HCT116 (cell line): Measurements from ENCODE around the gene GNS. TPM values are rescaled to one million over a fixed set of nuclear protein-coding genes. Genes with fewer than 3 reads are reported as not detected.

Experiments
- ATAC-seq: fragments of 200-7000 bp; cut with Tn5 transposase; 2 replicates; pipeline ENCODE4 v1.9.1; 2020; ENCODE audit warnings: mild to moderate bottlenecking, moderate library complexity
- BruUV-seq: library from RNA; stranded (reverse); fragments of 400-500 nt; replicated peaks from 2 replicates; lab custom pipeline; 2021; lab: Mats Ljungman, UMichigan
- CTCF ChIA-PET: fragments of 300-600 bp; sonication (Branson Sonifier 250); formaldehyde crosslinking; loops from one replicate; lab custom pipeline; 2021; ENCODE audit warnings: antibody characterized with exemption; lab: Charles Lee
- POLR2A ChIA-PET: fragments of 300-600, 350-600 bp; sonication (Branson Sonifier 250); formaldehyde crosslinking; loops from one replicate; lab custom pipeline; 2021; ENCODE audit warnings: antibody characterized with exemption; lab: Charles Lee
- RAD21 ChIA-PET, 2 experiments: fragments of 300-600 bp; sonication (Branson Sonifier 250); formaldehyde crosslinking; loops; one replicate each; lab custom pipeline; 2023; ENCODE audit warnings: low total read pairs in 2 of 2; ENCODE audit not compliant: uncharacterized antibody in 2 of 2, unreplicated experiment in 2 of 2, low non-redundant PET in 1 of 2; lab: Charles Lee
- DNase-seq: peaks from one replicate; pipeline ENCODE4 v3.0.0-alpha.2; 2010; ENCODE audit warnings: low read depth, low spot score
- H2AFZ ChIP-seq: fragments of 200-600 bp; shearing (Covaris generic), sonication (generic); 2 replicates; pipeline ENCODE4 v1.6.1; 2017; ENCODE audit warnings: low read depth, mixed run types, mixed read lengths, antibody characterized with exemption, low read length; ENCODE audit not compliant: poor library complexity, severe bottlenecking
- H3K27ac ChIP-seq: 2 replicates; pipeline ENCODE4 v1.5.1; 2012; ENCODE audit warnings: low read depth, low read length
- H3K27me3 ChIP-seq: fragments of 200-600 bp; sonication (generic); 2 replicates; pipeline ENCODE4 v1.6.1; 2016; ENCODE audit warnings: mixed run types, low read length, mixed read lengths; ENCODE audit not compliant: insufficient read depth
- H3K36me3 ChIP-seq, 2 experiments: fragments of 200-500 bp in 1 of 2; fragments of 200-600 bp in 1 of 2; sonication (Bioruptor generic) in 1 of 2; sonication (generic) in 1 of 2; 2 replicates each; pipeline versions ENCODE4 v1.5.1 to v1.6.1; 2014 to 2016; ENCODE audit warnings: low read length in 2 of 2, inconsistent platforms in 1 of 2, mixed read lengths in 1 of 2, mixed run types in 1 of 2; ENCODE audit not compliant: insufficient read depth in 2 of 2, control insufficient read depth in 1 of 2
- H3K4me1 ChIP-seq, 2 experiments: fragments of 200-600 bp in 1 of 2; sonication (generic) in 1 of 2; 2 replicates each; pipeline versions ENCODE4 v1.5.1 to v1.6.1; 2012 to 2017; ENCODE audit warnings: low read length in 2 of 2, inconsistent platforms in 1 of 2, mild to moderate bottlenecking in 1 of 2, mixed read lengths in 1 of 2, mixed run types in 1 of 2, moderate library complexity in 1 of 2; ENCODE audit not compliant: insufficient read depth in 2 of 2, control insufficient read depth in 1 of 2
- H3K4me2 ChIP-seq: fragments of 200-600 bp; sonication (generic); 2 replicates; pipeline ENCODE4 v1.6.1; 2017; ENCODE audit warnings: mixed run types, low read length, mixed read lengths
- H3K4me3 ChIP-seq, 2 experiments: fragments of 200-600 bp in 1 of 2; sonication (generic) in 1 of 2; replicated peaks in 1 of 2; 2 replicates each; pipeline ENCODE4 v1.5.1; 2011 to 2016; ENCODE audit warnings: low read length in 2 of 2, control low read depth in 1 of 2, low read depth in 1 of 2, mild to moderate bottlenecking in 1 of 2, mixed read lengths in 1 of 2, mixed run types in 1 of 2
- H3K79me2 ChIP-seq: fragments of 200-600 bp; sonication (generic); 2 replicates; pipeline ENCODE4 v1.6.1; 2017; ENCODE audit warnings: mild to moderate bottlenecking, mixed run types, low read length, moderate library complexity, mixed read lengths; ENCODE audit not compliant: insufficient read depth
- H3K9ac ChIP-seq: fragments of 200-600 bp; sonication (generic); 2 replicates; pipeline ENCODE4 v1.6.1; 2016; ENCODE audit warnings: low read length, mixed read lengths
- H3K9me2 ChIP-seq: fragments of 200-600 bp; sonication (generic), shearing (Covaris generic); 2 replicates; pipeline ENCODE4 v1.6.1; 2017; ENCODE audit warnings: mixed run types, mild to moderate bottlenecking, moderate library complexity; ENCODE audit not compliant: insufficient read depth
- H3K9me3 ChIP-seq, 2 experiments: fragments of 200-500 bp in 1 of 2; fragments of 200-600 bp in 1 of 2; sonication (Bioruptor generic) in 1 of 2; sonication (generic) in 1 of 2; 2 replicates each; pipeline ENCODE4 v1.6.1; 2014 to 2017; ENCODE audit warnings: low read length in 2 of 2, mixed read lengths in 2 of 2, inconsistent platforms in 1 of 2, low read depth in 1 of 2, mild to moderate bottlenecking in 1 of 2, mixed run types in 1 of 2, moderate library complexity in 1 of 2; ENCODE audit not compliant: control insufficient read depth in 1 of 2, insufficient read depth in 1 of 2
- H4K20me1 ChIP-seq: fragments of 200-600 bp; sonication (generic), shearing (Covaris generic); 2 replicates; pipeline ENCODE4 v1.6.1; 2017; ENCODE audit warnings: mixed run types, mild to moderate bottlenecking, moderate library complexity; ENCODE audit not compliant: insufficient read depth
- CTCF ChIP-seq, 3 experiments: fragments of 200-600 bp in 1 of 3; sonication (generic) in 1 of 3; IDR thresholded peaks in 2 of 3; conservative IDR thresholded peaks in 1 of 3; 2 replicates each; pipeline ENCODE4 v1.5.1; 2012 to 2017; ENCODE audit warnings: low read depth in 2 of 3, low read length in 2 of 3, antibody characterized with exemption in 1 of 3, borderline replicate concordance in 1 of 3, control low read depth in 1 of 3, mild to moderate bottlenecking in 1 of 3, mixed read lengths in 1 of 3, mixed run types in 1 of 3, moderate library complexity in 1 of 3; ENCODE audit not compliant: insufficient read depth in 1 of 3
- EGR1 ChIP-seq: IDR thresholded peaks from 2 replicates; pipeline ENCODE4 v1.6.1; 2012; ENCODE audit warnings: low read depth
- RAD21 ChIP-seq: IDR thresholded peaks from 2 replicates; pipeline ENCODE4 v1.6.1; 2012; ENCODE audit warnings: low read depth, mild to moderate bottlenecking
- SP1 ChIP-seq: IDR thresholded peaks from 2 replicates; pipeline ENCODE4 v1.6.1; 2012; ENCODE audit warnings: low read depth
- SRF ChIP-seq: IDR thresholded peaks from 2 replicates; pipeline ENCODE4 v1.6.1; 2012; ENCODE audit warnings: low read depth
- ZNF274 ChIP-seq: fragments of 200-500 bp; sonication (Bioruptor generic); IDR thresholded peaks from 2 replicates; pipeline ENCODE4 v1.6.1; 2014; ENCODE audit warnings: mild to moderate bottlenecking, low read depth, low read length, inconsistent platforms
- intact Hi-C: fragments of 100-400 bp; cut with micrococcal nuclease; formaldehyde crosslinking; loops from 2 replicates; pipeline ENCODE4 v1.10.0; 2022
- total RNA-seq: library from RNA; stranded (reverse); gene quantifications from one replicate; pipeline ENCODE4 v1.2.1, GENCODE V29; 2021; ENCODE audit not compliant: unreplicated experiment
- TF ChIP-seq, protein P1 (sequence below): IDR thresholded peaks from 2 replicates; pipeline ENCODE4 v1.6.1; 2012

GNS gene
- total RNA-seq, 1 experiment from 2014 or later = 45.7 TPM

DNA sequence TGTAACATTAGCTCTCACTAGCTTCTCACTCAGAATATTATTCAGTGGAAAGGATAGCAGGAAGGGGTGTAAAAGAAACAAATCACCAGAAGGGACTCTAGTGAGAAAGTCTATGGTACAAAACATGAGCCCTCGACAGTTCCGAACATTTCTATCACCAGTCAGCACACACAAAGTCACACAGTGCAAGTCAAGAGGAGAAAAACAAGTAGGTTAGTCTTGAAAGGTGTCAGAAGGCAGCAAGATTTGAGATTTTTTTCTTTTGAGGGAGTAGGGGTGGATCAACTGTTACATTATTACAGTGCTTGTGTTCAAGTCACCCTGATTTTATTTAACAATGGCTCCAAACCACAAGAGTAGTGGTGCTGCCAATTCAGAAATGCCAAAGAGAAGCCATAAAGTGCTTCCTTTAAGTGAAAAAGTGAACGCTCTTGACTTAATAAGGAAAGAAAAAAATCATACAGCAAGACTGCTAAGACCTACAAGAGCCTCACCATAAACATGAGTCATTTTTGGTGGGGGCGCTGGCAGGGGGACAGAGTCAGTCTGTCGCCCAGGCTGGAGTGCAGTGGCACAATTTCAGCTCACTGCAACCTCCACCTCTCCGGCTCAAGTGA, 42.3 kb downstream of the GNS start:
- ChIA-PET RAD21 (no interaction called here), POLR2A (no interaction called here), CTCF (no interaction called here)
- DNase-seq = no peak
- no TSS peak for BruUV-seq
- H3K4me3 ChIP-seq = no peak overlapping the region
- intact Hi-C loops = no loop called here
- no peaks in the 10 kb centered on the region for H3K27me3 ChIP-seq
- no peak overlapping the region for H3K9ac ChIP-seq
- H2AFZ ChIP-seq = no peak overlapping the region
- peaks cover 6 to 13% of the 10 kb centered on the region in 2 experiments for H3K36me3 ChIP-seq
- no peaks in the 10 kb centered on the region for H3K9me2 ChIP-seq
- no peaks in the 10 kb centered on the region for H3K9me3 ChIP-seq
- no peaks in the 10 kb centered on the region for H3K79me2 ChIP-seq
- H3K4me2 ChIP-seq = no peak overlapping the region
- ATAC-seq = no peak
- H3K27ac ChIP-seq = no peak overlapping the region
- H3K4me1 ChIP-seq = no peaks in the 10 kb centered on the region
- H4K20me1 ChIP-seq = no peaks in the 10 kb centered on the region
- TF ChIP-seq SP1 (no peak), CTCF (IDR thresholded peaks at IDR 0.05 in 2 of 3, conservative IDR thresholded peaks at IDR 0.05 in 1 of 3; ENCODE audit: borderline replicate concordance in 1 of 3, insufficient read depth in 1 of 3, low read depth in 2 of 3, low read length in 2 of 3) (no peak), RAD21 (no peak)
- TF ChIP-seq, protein P1, sequence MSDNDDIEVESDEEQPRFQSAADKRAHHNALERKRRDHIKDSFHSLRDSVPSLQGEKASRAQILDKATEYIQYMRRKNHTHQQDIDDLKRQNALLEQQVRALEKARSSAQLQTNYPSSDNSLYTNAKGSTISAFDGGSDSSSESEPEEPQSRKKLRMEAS = no peak

DNA sequence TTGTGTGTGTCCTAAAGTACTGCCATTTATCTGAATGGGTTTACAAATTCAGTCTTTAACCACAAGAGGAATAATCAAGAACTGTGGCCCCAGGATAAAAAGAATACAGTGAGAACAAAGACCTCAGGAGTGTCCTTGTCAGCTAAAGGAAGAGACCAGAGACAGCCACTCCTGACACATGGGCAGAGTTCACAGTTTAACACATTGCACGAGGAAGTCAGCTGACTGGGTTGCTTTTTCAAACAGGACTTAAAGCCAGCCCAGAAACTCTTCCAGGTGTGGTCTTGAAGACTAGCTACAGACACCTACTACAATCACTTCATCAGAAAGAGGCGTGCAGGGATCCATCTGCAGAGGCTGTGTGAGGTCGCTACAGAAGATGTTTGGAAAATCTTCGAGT, 42.8 kb downstream of the GNS start:
- TF ChIP-seq EGR1 = no peak
- TF ChIP-seq SRF = no peak
- no peak for TF ChIP-seq CTCF (IDR thresholded peaks at IDR 0.05 in 2 of 3, conservative IDR thresholded peaks at IDR 0.05 in 1 of 3; ENCODE audit: borderline replicate concordance in 1 of 3, insufficient read depth in 1 of 3, low read depth in 2 of 3, low read length in 2 of 3)
- no peak for TF ChIP-seq ZNF274
- ATAC-seq = no peak
- H3K27me3 ChIP-seq = no peaks in the 10 kb centered on the region
- ChIA-PET RAD21 (no interaction called here), POLR2A (no interaction called here), CTCF (no interaction called here)
- peaks cover 6 to 13% of the 10 kb centered on the region in 2 experiments for H3K36me3 ChIP-seq
- no peaks in the 10 kb centered on the region for H3K79me2 ChIP-seq
- BruUV-seq = no TSS peak
- H3K4me3 ChIP-seq = no peak overlapping the region
- H3K4me1 ChIP-seq = no peaks in the 10 kb centered on the region
- DNase-seq = no peak
- no peak overlapping the region for H3K4me2 ChIP-seq
- H3K9ac ChIP-seq = no peak overlapping the region
- H4K20me1 ChIP-seq = no peaks in the 10 kb centered on the region
- H2AFZ ChIP-seq = no peak overlapping the region
- no peaks in the 10 kb centered on the region for H3K9me2 ChIP-seq
- no peaks in the 10 kb centered on the region for H3K9me3 ChIP-seq
- intact Hi-C loops = no loop called here
- H3K27ac ChIP-seq = no peak overlapping the region
